RWPE2 (cell line): ENCODE data around the gene SEC61B.

Experiments used
- ATAC-seq: fragments of 200-7000 bp; cut with Tn5 transposase; 3 replicates; pipeline ENCODE4 v1.9.1; 2021; ENCODE audit warnings: low read depth
- DNase-seq: peaks from one replicate; pipeline ENCODE4 v3.0.0-alpha.2; 2020; ENCODE audit warnings: low spot score
- H3K27ac ChIP-seq: fragments of 450-650 bp; 2 replicates; pipeline ENCODE4 v1.5.1; 2017; ENCODE audit warnings: mild to moderate bottlenecking; ENCODE audit not compliant: poor library complexity, severe bottlenecking
- H3K27me3 ChIP-seq: fragments of 250-450 bp; sonication (Bioruptor Pico); 2 replicates; pipeline ENCODE4 v1.5.1; 2021; ENCODE audit warnings: mild to moderate bottlenecking, moderate library complexity; ENCODE audit not compliant: insufficient read depth, poor library complexity, severe bottlenecking
- H3K36me3 ChIP-seq: fragments of 250-450 bp; sonication (Bioruptor Pico); 2 replicates; pipeline ENCODE4 v1.5.1; 2020; ENCODE audit warnings: low read depth, mild to moderate bottlenecking, moderate library complexity
- H3K4me1 ChIP-seq: fragments of 250-450 bp; sonication (Bioruptor Pico); 2 replicates; pipeline ENCODE4 v1.5.1; 2021; ENCODE audit warnings: mild to moderate bottlenecking, moderate library complexity; ENCODE audit not compliant: insufficient read depth, poor library complexity, severe bottlenecking
- H3K4me3 ChIP-seq: fragments of 250-450 bp; sonication (Bioruptor Pico); 2 replicates; pipeline ENCODE4 v1.5.1; 2021; ENCODE audit warnings: mild to moderate bottlenecking, moderate library complexity; ENCODE audit not compliant: severe bottlenecking
- H3K9me3 ChIP-seq: fragments of 250-450 bp; sonication (Bioruptor Pico); 2 replicates; pipeline ENCODE4 v1.5.1; 2021; ENCODE audit warnings: mild to moderate bottlenecking, moderate library complexity; ENCODE audit not compliant: severe bottlenecking
- TF ChIP-seq, protein P1 (sequence below): fragments of 450-650 bp; IDR thresholded peaks from one replicate; pipeline ENCODE4 v1.5.1; 2017; ENCODE audit warnings: mild to moderate bottlenecking, moderate library complexity; ENCODE audit not compliant: poor library complexity, severe bottlenecking

SEC61B gene

DNA sequence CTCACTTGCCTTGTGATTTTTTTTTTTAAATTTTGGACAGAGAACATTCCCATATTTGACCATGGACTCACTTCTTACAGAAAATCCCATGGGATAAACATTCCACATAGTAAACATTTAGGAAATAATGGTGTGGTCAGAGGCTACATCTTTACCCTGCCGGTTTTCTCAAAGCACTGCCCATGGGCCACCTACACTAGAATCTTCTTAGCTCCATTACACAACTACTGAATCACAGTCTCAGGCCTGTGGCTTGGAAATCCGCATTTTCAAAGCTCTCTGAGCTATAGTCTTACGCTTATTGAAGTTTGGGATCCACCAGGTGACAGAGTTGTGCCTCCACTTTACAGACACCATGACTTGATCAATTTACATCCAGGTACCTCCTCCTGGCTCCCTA is 39.7 kb upstream of the SEC61B start:
- no peak overlapping the region for H3K27ac ChIP-seq
- H3K27me3 ChIP-seq, result peaks cover 2% of the 10 kb centered on the region
- TF ChIP-seq, protein P1, sequence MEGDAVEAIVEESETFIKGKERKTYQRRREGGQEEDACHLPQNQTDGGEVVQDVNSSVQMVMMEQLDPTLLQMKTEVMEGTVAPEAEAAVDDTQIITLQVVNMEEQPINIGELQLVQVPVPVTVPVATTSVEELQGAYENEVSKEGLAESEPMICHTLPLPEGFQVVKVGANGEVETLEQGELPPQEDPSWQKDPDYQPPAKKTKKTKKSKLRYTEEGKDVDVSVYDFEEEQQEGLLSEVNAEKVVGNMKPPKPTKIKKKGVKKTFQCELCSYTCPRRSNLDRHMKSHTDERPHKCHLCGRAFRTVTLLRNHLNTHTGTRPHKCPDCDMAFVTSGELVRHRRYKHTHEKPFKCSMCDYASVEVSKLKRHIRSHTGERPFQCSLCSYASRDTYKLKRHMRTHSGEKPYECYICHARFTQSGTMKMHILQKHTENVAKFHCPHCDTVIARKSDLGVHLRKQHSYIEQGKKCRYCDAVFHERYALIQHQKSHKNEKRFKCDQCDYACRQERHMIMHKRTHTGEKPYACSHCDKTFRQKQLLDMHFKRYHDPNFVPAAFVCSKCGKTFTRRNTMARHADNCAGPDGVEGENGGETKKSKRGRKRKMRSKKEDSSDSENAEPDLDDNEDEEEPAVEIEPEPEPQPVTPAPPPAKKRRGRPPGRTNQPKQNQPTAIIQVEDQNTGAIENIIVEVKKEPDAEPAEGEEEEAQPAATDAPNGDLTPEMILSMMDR, result no peak
- ATAC-seq (no peak), DNase-seq (no peak)
- H3K36me3 ChIP-seq, result no peaks in the 10 kb centered on the region
- H3K4me3 ChIP-seq, result no peak overlapping the region
- no peaks in the 10 kb centered on the region for H3K4me1 ChIP-seq
- no peaks in the 10 kb centered on the region for H3K9me3 ChIP-seq

DNA sequence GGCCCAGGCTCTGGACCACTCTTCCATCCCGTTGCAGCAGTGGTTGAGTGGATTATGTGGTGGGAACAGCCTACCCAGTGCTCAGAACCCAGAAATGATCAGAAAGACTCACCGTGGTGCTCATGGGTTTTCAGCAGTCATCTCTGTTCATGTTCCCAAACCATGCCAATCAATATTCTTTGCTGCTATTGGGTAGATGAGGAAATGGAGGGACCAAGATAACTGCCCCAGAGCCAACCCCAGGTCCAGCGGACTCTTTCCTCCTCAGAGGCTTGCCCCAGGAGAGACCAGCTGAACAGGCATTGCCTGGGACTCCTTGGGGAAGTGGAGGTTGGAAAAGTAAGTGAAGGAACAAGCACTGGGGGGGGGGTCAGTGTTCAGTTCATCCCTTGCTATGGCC is 38.5 kb upstream of the SEC61B start:
- Histone ChIP-seq H3K4me3 (no peak overlapping the region), H3K27ac (no peak overlapping the region), H3K4me1 (no peaks in the 10 kb centered on the region), H3K27me3 (peaks cover 6% of the 10 kb centered on the region), H3K36me3 (no peaks in the 10 kb centered on the region), H3K9me3 (no peaks in the 10 kb centered on the region)
- TF ChIP-seq, protein P1, result no peak
- ATAC-seq (no peak), DNase-seq (no peak)

DNA sequence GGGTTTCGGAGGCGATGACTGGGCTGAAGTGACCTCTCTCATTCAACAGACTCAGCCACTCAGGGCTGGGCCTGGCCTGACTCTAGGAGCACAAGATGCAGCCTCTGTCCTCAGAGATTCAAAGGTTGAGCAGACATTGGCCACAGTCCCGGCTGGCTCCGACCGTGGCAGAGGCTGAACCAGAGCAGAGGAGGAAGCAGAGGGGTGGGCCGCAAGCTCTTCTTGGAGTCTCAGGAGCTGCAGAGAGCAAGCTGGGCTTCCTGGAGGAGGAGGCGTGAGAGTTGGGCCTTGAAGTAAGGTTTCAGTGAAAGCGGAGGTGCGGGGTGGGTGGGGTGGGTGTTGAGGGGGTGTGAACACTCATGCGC is 38.0 kb upstream of the SEC61B start:
- Histone ChIP-seq H3K36me3 (no peaks in the 10 kb centered on the region), H3K27ac (no peak overlapping the region), H3K4me3 (no peak overlapping the region), H3K9me3 (no peaks in the 10 kb centered on the region), H3K27me3 (peaks cover 6% of the 10 kb centered on the region), H3K4me1 (no peaks in the 10 kb centered on the region)
- DNase-seq (no peak), ATAC-seq (no peak)
- TF ChIP-seq, protein P1, result no peak

DNA sequence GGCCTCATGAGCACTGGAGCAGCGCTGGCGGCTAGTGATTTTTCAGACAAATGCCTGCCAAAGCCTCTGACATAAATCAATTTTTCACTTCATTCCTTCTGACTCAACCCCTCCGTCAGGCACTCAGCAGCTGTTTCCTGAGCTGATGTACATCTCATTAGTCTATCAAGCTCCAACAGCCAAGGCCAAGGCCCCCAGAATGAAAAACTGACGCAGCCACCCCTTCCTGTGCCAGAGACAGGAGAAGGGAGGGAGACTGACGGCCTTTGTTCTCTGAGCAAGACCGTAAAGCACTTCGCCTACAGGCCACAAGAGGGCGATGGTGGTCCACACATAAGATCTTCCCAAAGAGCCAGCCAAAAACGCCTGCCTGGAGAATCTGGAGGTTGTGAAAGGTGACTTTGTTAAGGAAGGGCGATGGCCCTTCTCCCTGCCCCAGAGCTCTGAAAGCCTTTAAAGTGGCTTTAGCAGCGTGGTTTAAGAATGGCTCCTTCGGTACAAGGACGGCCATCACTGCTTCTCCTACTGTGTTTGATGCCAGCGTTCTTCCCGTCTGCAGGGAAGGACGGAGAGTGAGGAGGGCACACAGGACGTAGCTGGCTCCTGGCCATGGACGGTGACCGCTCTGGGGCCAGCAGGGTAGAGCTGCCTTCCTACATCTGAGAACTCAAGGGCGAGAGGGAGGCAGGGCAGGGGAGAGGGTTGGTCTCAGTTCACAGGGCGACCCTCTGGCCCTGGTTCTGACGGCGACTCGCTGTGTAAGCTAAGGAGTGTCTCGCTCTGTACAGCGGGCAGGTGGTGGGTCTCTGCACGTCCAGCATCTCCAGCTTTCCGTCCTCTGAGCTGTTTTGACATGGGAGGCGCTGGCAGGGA is 37.4 kb upstream of the SEC61B start:
- TF ChIP-seq, protein P1, result peak; percentile 92
- Histone ChIP-seq H3K27ac (no peak overlapping the region), H3K27me3 (peaks cover 6% of the 10 kb centered on the region), H3K36me3 (no peaks in the 10 kb centered on the region), H3K9me3 (no peaks in the 10 kb centered on the region), H3K4me3 (no peak overlapping the region), H3K4me1 (no peaks in the 10 kb centered on the region)
- DNase-seq (no peak), ATAC-seq (peak; percentile 89)

DNA sequence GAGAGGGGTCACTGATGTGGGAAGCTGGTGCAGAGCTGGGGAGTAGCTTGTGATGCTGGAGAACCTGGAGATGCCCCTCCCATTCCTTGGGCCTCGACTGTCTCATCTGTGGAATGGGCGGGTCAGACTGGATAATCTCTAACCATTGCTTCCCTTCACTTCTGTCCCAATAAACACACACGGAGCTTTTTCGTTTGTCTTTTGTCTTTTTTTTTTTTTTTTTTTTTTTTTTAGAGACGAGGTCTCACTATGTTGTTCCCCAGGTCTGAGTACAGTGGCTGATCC is 36.8 kb upstream of the SEC61B start:
- DNase-seq (no peak), ATAC-seq (no peak)
- no peaks in the 10 kb centered on the region for H3K4me1 ChIP-seq
- H3K36me3 ChIP-seq, result no peaks in the 10 kb centered on the region
- H3K27me3 ChIP-seq, result peaks cover 6% of the 10 kb centered on the region
- no peak overlapping the region for H3K4me3 ChIP-seq
- H3K27ac ChIP-seq, result no peak overlapping the region
- TF ChIP-seq, protein P1, result no peak
- no peaks in the 10 kb centered on the region for H3K9me3 ChIP-seq
